GM10847 (cell line): Measurements from ENCODE around the gene GNB5.

Source experiments
- POLR2A ChIP-seq: IDR thresholded peaks from 2 replicates; pipeline ENCODE4 v1.6.1; 2011; ENCODE audit not compliant: insufficient read length; ENCODE audit errors: extremely low read depth

The GNB5 gene

DNA sequence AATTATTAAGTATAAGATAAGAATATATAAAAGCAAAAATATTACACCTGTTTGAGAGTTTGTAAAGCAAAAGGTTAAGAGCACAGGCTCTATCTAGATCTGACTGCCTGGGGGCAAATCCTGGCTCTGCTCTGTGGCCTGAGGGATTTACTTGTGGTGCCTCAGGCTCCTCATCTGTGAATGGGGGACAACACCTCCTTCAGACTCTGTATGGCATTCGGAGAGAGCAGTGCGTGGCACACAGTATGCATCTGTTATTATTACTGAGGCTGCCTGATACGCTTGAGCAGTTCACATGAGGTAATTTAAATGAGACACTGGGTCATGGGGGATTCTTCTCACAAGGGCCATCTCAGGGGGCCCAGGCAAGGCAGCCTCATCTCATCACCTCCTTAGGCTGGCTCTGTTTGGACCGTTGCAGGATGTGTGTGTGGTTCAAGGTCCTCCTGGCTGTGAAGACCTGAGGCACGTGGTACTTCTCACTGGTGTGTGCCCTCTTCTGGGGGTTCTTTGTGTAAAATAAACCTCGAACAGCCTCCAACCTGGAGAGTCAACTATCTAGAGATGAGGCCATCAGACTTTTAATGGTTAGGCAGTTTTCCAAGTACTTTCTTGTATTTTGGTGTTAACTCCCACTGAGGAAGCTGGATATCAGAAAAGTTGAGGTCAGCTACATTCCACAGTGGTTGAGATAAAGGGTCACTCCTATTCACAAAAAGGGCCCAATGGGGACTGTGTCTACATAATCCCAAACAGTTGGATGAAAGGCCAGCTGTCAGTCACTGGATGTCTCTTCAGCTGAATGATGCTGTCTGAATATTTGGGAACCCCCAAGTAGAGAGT lies 9.0 kb downstream of the GNB5 start:
- no peak for TF ChIP-seq POLR2A

DNA sequence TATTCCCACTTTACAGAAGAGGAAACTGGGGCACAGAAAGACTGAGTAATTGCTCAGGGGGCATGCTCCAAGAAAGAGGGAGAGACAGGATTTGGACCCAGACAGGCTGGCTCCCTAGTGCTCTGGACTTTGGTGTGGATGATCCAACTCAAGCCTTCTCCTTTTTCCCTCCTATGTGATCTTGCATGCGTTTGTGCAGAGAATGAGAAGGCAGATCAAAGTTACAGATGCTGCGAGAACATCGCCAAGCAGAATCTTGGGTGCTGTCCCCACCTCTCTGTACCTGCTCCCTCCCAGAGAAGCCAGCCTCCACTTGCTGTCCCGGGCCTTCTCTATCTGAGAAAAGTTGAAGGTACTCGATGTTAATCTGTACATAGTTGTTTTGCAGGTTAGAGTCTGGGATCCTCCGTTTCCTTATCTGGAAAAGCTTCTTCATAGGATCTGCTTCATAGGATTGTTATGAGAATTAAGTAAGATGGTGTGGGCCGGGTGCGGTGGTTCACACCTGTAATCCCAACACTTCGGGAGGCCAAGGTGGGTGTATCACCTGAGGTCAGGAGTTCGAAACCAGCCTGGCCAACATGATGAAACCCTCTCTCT lies 10.2 kb downstream of the GNB5 start:
- TF ChIP-seq POLR2A = no peak

DNA sequence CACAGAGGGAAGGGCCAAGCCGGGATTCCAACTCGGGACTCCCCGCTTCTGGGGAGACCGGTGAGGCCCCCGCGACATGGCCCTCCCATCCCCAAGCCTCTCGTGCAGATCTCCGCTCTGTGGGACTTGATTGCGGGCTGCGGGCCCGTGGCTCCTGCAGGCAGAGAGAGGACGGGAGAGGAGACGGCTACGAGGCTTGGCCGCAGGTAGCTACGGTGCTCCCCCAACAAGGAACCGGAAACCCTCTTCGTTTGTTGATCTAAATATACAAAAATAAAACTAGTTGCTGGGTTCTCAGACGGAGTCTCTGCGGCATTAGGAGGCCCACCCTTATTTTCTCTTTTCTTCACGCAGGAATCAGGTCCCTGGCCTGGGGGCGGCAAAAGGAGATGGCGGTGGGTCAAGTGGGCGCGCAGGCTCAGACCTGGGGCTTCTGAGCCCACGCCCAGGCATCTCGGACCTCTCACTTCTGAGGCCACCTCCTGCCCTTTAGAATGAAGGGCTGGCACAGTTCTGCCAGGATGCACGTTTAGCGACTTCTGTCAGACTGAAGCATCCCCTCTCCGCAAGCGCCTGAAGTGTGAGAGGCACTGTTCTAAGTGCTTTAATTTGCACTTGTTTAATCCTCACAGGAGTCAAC lies 10.9 kb downstream of the GNB5 start:
- no peak for TF ChIP-seq POLR2A

DNA sequence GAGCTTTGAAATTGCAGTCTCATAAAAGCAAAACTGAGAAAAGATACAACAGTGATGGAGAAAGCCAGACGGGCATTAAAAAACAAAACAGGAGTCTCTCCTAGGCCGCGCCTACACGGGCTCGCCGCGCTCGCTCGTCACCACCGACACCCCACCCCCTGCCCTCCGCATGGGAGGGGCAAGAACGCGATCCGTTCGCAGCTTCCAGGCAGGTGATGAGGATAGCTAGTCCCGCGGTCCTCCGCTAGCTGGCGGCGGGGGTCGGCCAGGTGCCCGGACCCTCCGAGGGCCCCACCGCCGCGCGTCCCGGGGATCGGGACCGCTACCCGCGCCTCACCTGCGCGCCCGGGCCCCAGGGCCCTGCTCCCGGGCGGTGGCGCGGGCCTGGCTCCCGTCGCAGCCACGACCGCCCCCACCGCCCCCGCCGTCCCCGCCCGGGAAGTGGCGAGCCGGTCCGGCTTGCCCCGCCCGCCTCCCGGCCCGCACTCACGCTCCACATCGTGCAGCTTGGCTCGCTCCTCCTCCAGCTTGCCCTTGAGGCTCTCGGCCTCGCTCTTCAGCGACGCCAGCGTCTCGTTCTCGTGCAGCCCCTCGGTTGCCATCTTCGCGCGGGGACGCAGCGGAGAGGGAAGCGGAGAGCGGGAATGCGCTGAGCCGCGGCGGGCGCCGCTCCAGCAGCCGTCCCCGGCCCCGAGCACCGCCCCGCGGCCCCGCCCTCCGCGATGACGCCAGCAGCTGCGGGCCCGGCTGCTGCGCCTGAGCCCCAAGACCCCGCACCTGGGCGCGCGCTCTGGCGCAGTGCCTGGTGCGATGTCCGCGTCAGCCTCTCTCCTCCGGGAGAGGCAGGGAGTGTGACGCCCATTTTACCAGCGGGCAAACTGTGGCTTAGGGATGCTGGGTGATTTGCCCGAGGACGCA lies 11.7 kb downstream of the GNB5 start:
- peak; percentile 40 for TF ChIP-seq POLR2A

DNA sequence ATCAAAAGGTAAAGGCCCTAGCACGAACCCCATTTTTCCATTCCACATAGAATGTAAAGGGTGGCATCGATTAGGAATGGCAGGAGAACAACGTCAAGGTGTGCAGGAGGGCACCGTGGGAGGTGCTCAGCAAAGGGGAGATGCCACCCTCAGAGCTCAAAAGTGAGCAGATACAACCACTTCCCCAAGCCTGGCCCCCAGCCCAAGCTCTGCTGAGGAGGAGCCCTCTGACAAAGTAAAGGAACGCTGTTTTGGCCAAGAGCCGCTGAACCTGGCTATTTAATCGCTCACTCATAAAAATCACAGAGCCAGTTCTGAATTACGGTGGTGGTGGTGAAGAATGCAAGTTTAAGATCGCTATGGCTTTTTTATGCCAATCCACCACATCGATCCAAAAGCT lies 12.4 kb downstream of the GNB5 start:
- no peak for TF ChIP-seq POLR2A

DNA sequence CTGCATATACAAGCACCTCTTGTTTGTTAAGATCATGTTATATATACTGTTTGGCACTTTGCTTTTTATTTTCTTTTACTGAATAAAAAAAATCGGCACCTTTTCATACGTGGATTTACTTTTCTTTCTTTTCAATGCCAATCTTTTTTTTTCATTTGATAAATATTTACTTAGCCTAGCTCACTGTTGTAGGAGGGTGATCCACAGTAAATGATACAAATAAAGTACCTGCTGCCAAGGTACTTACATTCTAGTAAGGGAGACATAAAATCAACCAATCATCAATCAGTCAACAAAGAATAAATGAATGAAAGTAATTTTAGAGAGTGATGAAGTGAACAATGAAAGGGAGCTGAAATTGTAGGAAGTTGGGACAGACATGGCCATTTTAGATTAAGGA lies 18.3 kb downstream of the GNB5 start:
- no peak for TF ChIP-seq POLR2A

DNA sequence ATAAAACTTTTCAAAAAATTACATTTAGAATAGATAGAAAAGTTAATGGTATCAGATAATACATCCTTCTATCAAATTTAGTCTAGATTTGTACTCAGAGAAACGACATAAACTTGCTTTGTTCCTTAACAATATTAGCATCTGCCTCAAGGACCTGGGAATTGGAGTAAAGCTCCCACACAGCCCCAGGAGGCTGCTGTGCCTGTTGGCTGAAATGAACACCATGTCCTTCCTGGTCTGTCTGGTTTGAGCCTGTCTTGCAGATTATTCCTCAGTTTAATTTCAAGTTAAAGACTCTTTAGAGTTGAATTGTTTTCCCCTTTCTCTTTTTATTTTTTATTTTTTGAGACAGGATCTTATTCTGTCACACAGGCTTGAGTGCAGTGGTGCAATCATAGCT lies 19.4 kb downstream of the GNB5 start:
- no peak for TF ChIP-seq POLR2A

DNA sequence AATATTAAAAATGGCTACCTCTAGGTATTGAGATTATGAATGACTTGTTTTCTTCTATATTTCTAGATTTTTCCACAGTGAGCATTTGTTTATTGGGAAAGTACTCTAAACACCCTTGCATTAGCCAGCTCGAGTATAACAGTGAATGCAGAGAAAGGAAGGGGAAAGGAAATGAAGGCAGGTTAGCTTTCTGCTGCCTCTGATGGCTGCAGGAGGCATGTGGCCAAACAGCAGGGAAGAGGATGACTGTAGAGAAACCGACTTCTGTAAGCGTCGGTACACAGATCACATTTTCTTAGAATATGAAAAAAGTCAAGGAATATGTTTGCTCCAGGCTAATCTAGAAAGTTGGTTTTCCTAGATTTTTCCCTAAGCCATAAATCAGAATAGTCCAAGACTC lies 19.8 kb downstream of the GNB5 start:
- no peak for TF ChIP-seq POLR2A

DNA sequence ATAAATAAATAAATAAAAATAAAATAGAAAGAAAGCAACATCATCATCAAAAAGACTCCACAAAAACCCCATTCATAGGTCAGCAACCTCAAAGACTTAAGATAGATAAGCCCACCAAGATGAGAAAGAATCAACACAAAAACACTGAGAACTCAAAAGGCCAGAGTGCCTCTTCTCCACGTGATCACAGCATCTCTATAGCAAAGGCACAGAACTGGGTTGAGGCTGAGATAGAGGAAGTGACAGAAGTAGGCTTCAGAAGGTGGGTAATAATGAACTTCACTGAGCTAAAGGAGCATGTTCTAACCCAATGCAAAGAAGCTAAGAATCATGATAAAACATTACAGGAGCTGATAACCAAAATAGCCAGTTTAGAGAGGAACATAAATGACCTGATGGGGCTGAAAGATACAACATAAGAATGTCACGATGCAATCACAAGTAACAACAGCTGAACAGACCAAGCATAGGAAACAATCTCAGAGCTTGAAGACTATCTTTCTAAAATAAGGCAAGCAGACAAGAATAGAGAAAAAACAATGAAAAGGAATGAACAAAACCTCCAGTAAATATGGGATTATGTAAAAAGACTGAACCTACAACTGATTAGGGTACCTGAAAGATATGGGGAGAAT lies 26.4 kb downstream of the GNB5 start:
- TF ChIP-seq POLR2A = no peak

DNA sequence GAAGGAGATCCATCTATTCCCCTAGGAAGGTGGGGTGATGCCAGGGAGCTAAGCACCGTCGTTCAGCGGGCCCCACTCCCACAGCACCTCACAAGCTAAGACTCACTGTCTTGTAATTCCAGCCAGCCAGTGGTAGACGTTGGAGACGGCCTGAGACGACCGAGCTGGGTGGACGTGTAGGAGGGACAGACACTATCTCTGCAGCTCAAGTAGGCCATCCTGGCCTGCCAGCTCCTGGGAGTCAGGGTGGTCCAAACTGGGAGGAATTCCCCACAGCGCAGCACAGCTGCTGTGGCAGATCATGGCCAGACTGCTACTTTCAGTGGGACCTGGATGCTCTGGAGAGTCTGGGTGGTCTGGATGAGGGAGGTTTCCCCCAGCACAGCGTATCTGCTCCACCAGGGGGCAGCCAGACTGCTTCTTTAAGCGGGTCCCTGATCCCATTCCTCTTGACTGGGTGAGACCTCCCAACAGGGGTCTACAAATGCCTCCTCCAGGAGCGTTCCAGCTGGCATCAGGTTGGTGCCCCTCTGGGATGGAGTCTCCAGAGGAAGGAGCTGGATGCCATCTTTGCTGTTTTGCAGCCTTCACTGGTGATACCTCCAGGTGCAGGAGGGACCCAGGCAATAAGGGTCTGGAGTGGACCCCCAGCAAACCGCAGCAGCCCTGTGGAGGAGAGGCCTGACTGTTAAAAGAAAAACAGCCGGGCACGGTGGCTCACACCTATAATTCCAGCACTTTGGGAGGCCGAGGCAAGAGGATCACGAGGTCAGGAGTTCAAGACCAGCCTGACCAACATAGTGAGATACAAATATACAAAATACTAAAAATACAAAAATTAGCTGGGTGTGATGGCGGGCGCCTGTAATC lies 27.6 kb downstream of the GNB5 start:
- no peak for TF ChIP-seq POLR2A

DNA sequence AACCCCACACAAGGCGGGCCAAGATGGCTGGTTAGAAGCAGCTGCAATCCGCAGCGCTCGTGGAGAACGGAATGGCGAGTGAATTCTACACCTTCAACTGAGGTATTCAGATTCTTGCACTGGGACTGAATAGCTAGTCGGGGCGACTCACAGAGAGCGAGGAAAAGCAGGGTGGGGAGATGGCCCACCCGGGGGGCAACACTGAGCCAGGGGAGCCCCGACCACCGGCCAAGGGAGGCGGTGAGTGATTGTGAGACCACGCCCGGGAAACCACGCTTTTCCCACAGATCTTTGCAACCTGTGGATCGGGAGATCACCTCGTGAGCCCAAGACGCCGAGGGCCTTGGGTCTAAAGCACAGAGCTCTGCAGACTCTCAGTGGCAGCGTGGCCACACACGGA lies 28.3 kb downstream of the GNB5 start:
- TF ChIP-seq POLR2A = no peak

DNA sequence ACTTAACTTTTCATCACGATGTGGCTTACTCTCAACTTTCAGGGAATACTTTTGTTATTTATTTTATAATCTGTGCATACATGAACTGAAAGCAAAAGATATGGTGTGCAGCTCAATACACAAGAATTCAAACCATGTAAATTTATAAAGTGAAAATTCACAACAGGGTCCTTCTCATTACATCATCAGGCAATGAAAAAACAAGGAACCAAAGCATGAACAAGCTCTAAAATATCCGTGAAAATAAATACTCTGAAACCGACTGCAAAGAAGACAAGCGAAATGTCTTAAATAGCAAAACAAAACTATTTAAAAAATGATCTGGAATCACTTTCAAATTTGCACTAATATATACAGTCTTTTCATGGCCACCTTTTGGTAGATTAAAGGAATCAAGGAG lies 28.9 kb downstream of the GNB5 start:
- TF ChIP-seq POLR2A = no peak

DNA sequence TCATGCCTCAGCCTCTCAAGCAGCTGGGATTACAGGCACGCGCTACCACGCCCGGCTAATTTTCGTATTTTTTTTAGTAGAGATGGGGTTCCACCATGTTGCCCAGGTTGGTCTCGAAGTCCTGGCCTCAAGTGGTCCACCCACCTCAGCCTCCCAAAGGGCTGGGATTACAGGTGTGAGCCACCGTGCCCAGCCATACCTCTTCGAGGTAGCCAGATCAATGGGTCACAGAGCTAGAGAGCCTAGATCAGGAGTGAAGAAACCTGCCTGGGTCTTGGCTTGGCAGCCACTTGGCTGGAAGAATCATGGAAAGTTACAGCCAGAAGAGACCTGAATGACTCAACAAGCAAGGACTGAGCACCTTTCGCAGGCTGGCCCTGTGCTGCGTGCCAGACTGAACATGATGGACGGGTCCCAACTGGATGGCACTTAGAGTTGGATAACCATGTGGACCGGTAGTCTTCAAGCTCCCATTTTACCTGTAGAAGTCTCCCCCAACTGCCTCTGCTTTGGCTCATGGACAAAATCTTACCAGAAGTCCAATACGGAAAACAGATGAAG lies 29.7 kb downstream of the GNB5 start:
- no peak for TF ChIP-seq POLR2A

DNA sequence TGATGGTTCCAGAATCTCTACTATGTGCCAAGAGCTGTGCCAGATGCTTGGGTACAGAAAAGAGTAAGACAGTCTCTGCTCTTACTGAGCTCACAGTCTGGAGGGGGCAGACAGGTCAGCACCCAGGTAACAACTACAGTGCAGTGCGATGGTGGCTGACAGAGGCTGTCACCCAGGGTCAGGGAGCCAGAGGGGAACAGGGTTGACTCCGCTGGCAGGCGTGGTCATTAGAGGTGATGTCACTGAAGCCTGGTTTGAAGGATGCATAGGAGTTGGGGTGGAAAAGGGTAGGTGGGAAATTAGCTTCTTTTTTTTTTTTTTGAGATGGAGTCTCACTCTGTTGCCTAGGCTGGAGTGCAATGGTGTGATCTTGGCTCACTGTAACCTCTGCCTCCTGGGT lies 31.5 kb downstream of the GNB5 start:
- TF ChIP-seq POLR2A = no peak
